HG02852 (cell line): ENCODE results near the gene CEMIP.

ENCODE experiments used
- ATAC-seq: cut with Tn5 transposase; IDR thresholded peaks from one replicate; pipeline ENCODE4 v1.9.1; 2021; ENCODE audit warnings: mild to moderate bottlenecking, moderate library complexity; ENCODE audit not compliant: unreplicated experiment

Gene CEMIP

GRCh38 chr15:80997692-80998091, 218.5 kb downstream of the CEMIP start:
- ATAC-seq, result no peak

DNA sequence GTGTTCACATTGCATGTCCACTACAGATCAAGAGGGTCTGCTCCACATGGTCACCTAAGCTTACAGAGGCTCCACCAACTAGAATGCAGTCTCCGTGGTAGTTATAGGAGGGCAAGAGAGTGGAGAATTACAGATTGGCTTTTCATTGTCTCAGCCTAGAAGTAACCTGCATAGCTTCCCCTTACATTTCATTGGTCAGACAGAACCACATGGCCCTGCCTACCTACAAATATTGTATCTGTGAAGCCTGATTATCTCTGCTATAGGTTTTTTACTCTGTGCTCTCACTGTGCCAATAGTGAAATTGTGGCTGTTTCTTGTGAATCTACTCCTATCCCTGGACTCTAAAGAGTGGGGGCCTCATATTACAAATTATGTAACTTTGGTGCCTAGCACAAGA, 219.1 kb downstream of the CEMIP start:
- no peak for ATAC-seq

- no peak for ATAC-seq
Observed at GRCh38 chr15:80999623-81000036, 220.5 kb downstream of the CEMIP start.

DNA sequence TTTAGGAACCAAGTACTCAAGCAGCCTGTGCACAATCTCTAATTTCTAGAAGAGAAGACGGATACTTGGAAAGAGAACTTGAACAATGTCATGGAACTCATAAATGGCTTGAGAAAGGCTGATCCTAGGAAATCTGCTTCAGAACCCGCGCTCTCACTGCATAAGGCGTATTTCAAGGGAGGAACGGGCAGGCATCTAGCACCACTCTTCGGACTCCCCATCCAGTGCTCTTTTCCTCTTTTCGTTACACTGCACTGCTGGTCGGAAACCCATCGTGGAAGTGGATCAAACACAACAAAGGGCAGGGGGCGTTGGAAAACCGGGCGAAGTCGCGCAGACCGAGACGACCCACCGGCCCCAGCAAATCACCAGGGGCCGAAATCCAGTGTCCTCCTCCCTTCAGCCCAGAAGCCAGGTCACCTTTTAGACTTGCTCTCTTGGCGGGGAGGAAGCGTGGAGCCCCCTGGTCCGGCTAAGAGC, 221.0 kb downstream of the CEMIP start:
- ATAC-seq, result no peak

GRCh38 chr15:81000624-81001151, 221.5 kb downstream of the CEMIP start, which contains the start of gene TLNRD1:
TLNRD1 (plus strand) TSS chr15:81000923; CDS start chr15:81002272, 1,349 bp downstream.
- ATAC-seq, result peak; percentile 67
